ENCODE measurements around the gene CAPN15. TPM values are rescaled to one million over a fixed set of nuclear protein-coding genes. Genes with fewer than 3 reads are reported as not detected.
A peak's percentile ranks its signal among the peaks of the same experiment; 100 is the strongest.

CAPN15 gene
- total RNA-seq, 1 donor from 2014 or later = 35.2 TPM

- DNase-seq (ENCODE audit: low spot score) (no peak), ATAC-seq (no peak)
- intact Hi-C loops (cut with DNase I) = no loop called here
These were observed 5.0 kb upstream of the CAPN15 start for GRCh38 chr16:522320-523096.

DNA sequence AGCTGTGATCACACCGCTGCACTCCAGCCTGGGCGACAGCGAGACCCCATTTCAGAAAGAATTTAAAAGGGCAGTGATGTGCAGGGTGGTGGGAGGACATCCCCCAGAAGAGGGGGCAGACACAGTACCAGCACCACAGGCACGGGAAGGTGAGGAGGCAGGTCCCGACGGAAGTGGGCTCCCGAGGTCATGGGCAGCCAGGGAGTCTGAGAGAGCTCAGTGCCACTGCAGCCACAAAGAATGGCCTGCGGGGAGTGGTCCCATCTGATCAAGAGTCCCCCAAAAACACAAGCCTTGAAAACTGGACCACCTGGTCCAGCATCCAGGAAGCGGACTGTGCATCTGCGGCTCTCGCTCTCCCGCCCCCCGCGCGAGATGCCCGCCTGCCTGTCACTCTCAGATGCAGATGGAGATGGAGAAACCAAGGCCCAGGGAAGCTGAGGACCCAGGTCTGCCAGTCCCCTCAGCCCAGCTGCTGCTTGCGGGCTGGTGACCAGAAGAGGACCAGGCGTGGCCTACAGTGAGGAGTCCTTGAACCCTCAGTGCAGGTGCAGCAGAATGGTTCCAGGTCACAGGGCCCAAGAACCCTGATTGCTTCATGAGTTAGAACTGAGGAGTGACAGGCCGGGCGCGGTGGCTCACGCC, 4.3 kb upstream of the CAPN15 start:
- ATAC-seq = no peak
- intact Hi-C loops (cut with DNase I) = no loop called here
- DNase-seq (ENCODE audit: low spot score) = no peak

- intact Hi-C loops (cut with DNase I) = no loop called here
- no peak for DNase-seq (ENCODE audit: low spot score)
- ATAC-seq = no peak
These were observed 3.1 kb upstream of the CAPN15 start for GRCh38 chr16:524274-525040.

GRCh38 chr16:525123-525519, 2.4 kb upstream of the CAPN15 start:
- no peak for DNase-seq (ENCODE audit: low spot score)
- ATAC-seq = no peak
- intact Hi-C loops (cut with DNase I) = no loop called here

- ATAC-seq (no peak), DNase-seq (ENCODE audit: low spot score) (no peak)
- intact Hi-C loops (cut with DNase I) = no loop called here
These were observed 1.9 kb upstream of the CAPN15 start for GRCh38 chr16:525520-526180.

DNA sequence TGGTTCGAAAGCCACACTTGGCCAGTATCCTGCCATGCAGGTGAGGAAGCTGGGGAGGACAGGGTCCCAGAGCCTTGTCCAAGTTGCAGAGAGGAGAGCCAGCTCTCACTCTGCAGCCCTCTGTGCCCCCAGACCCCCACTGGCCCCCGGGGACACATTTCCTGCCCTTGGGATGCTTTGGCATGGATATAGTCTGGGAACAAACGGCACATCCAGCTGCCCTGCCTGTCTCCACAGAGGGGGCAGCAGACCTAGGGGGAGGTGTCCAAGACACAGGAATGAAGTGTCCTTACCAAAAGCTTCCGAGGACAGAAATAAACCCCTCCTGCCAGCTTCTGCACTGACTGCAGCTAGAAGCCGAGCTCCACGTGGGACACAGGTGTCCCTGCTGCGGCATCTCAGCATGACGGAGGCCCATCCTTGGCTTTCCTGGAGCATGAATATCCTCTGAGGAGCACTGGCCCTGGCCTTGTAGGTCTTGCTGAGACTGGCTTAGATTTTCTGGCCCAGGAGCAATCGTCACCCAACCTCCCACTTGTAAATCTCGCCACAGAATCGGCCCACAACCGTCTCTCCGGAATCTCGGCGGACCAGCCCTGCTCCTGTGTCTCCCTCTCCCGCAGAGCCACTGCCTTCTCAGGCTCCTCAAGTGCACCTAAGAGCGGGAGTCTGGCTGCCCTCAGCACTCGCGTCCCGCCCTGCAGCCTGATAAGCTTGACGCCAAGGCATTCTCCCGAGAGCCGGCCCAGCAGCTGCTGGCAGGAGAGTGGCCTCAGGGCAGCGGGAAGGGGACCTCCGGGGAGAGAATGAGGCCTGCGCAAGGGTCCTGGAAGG, 1.1 kb upstream of the CAPN15 start:
- DNase-seq (ENCODE audit: low spot score) = no peak
- intact Hi-C loops (cut with DNase I) = no loop called here
- ATAC-seq = peak; percentile 5

DNA sequence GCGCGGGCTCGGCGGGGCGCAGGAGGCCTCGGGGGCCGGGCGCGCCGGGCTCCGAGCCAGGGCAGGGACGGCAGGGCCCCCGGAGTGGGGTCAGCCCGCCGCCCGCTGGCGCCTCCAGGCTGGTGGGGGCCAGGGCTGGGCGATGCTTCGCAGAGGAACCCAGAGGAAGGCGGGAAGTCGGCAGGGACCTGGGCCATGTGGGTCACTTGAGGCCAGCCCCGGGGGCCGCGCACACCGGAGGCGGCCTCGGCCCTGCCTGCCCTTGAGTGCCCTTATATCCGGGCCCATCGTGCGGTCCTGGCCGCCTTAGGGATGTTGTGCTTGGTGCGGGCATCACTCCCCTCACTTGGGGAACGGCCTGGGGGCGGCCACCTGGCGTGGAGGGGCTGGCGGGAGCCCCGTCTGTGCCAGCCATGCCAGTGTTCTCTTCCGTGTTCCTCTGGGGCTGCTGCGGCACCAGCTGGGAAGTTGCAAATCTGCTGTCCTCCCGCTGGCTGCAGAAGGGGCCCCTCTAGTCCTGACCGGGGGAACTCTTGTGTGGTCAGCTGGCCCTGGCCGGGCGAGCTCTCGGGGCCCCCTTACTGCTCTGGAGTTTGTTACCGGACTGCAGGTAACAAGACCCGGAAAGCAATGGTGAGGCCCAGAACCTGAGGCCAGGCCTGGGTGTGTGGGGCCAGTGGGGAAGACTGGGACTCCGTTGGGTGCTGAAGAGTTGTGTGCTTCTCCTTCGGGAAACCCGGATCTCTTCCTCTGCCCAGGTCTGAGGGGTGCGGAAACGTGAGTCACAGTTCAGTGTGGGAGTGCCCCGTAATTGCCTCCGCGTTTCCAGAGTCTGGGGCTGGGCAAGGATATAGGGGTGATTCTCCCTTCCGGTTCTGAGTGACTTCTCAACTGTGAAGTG, 849 bp downstream of the CAPN15 start:
- peak; percentile 2 for ATAC-seq
- DNase-seq (ENCODE audit: low spot score) = no peak
- intact Hi-C loops (cut with DNase I) = no loop called here

- ATAC-seq (no peak), DNase-seq (ENCODE audit: low spot score) (no peak)
- intact Hi-C loops (cut with DNase I) = no loop called here
These were observed 1.6 kb downstream of the CAPN15 start for GRCh38 chr16:529012-529575.

DNA sequence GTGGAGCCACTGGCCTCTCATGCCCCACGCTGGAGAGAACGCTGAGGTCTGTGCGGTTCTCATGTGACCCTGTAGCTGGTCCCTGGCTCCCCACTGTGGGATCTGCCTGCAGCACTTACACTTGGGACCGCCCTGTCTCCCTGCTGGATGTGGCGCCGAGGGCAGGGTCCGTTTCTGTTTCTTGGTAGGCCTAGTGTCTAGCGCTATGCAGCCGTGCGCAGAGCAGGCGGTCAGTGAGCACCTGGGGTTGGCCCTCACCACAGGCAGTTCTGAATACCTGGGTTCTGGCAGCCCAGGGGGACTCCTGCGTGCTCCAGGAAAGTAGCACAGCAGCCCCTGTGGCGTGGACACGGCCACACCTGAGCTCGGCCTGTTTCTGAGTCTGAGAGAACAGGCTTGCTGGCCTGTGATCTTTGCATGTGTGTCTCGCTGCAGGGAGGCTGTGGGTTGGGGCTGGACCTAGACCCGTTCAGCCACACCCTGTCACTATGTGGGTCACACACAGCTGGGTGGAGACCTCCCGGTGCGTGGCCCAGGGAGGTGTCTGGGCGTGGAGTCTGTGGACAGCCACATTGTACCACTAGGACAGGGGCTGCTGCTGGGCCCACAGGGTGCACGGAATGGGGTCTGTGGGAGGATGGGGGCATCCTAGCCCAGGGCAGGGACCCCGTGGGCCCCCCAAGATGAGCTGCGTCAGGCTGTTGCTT, 2.8 kb downstream of the CAPN15 start:
- ATAC-seq (no peak), DNase-seq (ENCODE audit: low spot score) (no peak)
- intact Hi-C loops (cut with DNase I) = no loop called here

DNA sequence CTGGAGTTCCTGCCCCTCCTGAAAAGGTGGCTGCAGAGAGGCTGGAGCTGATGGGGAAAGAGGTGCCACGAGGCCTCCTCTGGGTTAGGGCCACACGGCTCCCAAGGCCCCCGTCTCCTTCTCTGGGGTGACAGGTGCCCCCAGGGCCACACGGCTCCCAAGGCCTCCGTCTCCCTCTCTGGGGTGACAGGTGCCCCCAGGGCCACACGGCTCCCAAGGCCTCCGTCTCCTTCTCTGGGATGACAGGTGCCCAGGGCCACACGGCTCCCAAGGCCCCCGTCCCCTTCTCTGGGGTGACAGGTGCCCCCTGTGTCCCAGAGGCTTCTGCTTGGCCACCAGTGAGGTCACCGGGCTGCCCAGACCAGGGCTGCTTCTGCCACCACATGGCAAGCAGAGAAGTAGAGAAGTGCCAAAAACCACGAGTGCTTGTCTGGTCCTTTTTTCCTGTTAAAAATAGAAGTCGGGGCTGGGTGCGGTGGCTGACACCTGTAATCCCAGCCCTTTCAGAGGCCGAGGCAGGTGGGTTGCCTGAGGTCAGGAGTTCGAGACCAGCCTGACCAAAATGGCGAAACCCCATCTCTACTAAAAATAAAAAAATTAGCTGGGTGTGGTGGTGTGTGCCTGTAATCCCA, 4.1 kb downstream of the CAPN15 start:
- no peak for ATAC-seq
- intact Hi-C loops (cut with DNase I) = no loop called here
- DNase-seq (ENCODE audit: low spot score) = no peak

DNA sequence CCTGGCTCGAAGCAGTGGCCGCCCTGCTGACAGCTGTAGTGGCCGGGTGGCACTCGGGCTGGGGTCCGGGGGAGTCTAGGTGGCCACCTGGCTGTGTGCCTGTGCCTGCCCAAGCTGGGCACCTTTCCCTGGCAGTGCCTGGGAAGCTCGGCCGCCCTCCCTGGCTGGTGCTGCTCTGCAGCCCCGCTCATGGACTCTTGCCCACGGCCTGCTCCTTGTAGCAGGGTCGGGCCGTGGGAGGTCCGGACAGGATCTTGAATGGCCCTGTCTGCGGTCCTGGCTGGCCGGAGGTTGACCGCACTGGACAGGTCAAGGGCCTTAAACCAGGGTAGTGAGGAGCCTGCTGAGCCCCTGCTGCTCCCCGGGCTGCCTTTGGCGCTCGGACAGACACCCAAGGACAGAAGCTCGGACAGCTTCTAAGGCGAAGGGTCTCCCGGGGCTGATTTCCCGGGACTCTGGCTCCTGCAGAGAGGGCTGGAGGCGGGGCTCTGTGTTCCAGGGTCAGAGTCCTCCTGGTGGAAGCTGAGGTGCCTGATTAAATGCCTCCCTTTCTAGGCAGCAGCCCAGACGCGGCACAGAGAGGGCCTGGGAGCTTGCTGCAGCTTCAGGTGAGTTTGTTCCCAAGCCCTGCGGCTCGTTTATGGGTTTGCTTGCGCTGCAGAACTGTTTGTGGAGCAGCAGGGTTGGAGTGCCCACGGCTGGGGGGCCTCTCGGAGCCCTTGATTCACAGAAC, 6.0 kb downstream of the CAPN15 start:
- DNase-seq (ENCODE audit: low spot score) = no peak

GRCh38 chr16:534135-534534, 6.6 kb downstream of the CAPN15 start:
- DNase-seq (ENCODE audit: low spot score) (no peak), ATAC-seq (no peak)
- intact Hi-C loops (cut with DNase I) = no loop called here

More for the DNA sequence above, 6.0 kb downstream of the CAPN15 start:
- intact Hi-C loops (cut with DNase I) = no loop called here
- no peak for ATAC-seq

GRCh38 chr16:534856-535445, 7.4 kb downstream of the CAPN15 start:
- no peak for ATAC-seq
- DNase-seq (ENCODE audit: low spot score) = no peak
- intact Hi-C loops (cut with DNase I) = no loop called here

GRCh38 chr16:535446-536405, 8.2 kb downstream of the CAPN15 start:
- intact Hi-C loops (cut with DNase I) = no loop called here
- DNase-seq (ENCODE audit: low spot score) (no peak), ATAC-seq (no peak)
